C4-2B (cell line): ENCODE data around the gene GUCA2B.

Source experiments
- CTCF ChIP-seq: fragments of 450-650 bp; conservative IDR thresholded peaks from 2 replicates; pipeline ENCODE4 v1.5.1; 2017; ENCODE audit warnings: mild to moderate bottlenecking
- ZFX ChIP-seq: fragments of 450-650 bp; IDR thresholded peaks from 2 replicates; pipeline ENCODE4 v1.6.1; 2017

- no peak for TF ChIP-seq CTCF
- TF ChIP-seq ZFX, result no peak
Measured at GRCh38 chr1:42186152-42186551, 32.9 kb downstream of the GUCA2B start.
